ENCODE measurements around the gene ASTN2.

ASTN2 gene

GRCh38 chr9:116812231-116813030 lies 602.4 kb downstream of the ASTN2 start:
- peak; percentile 15 for DNase-seq (ENCODE audit: low spot score)

DNA sequence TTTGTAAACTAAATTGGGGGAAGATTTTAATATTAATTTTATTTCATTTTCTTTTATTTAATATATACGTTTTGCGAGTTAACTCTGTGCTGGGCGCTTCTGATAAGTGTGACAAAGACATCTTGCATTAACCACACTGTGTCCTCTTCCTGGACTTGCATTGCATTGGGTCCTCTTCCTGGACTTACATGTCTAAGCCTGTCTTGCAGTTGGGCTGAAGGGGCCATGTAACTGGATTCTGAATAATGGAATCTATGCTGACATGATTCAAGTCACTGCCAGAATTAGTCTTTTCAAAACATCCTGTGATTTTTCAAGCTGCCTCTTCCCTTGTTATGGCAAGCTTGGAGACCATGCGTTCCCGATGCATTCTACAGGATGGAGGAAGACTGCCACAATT lies 605.2 kb downstream of the ASTN2 start:
- no peak for DNase-seq (ENCODE audit: low spot score)

DNA sequence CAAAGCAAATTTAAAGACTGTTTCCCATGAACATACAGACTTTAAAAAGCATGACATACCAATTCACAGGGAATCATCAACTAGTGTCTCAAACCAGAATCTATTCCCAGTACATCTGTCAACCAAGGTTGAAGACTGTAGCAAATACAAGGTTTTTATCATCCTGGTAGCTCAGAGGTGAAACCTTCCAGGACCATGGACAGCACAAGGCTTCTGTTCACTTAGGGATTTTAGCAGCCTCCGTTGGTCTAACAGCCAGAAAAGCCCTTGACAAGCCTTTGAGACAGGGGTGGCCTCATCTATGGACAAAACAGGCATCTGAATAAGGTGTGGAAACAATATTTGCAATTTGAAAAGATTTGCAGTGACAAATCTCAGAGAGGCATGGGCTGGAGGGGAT lies 608.8 kb downstream of the ASTN2 start:
- DNase-seq (ENCODE audit: low spot score): peak; percentile 59

GRCh38 chr9:116800885-116801284 lies 614.0 kb downstream of the ASTN2 start:
- no peak for DNase-seq (ENCODE audit: low spot score)

DNA sequence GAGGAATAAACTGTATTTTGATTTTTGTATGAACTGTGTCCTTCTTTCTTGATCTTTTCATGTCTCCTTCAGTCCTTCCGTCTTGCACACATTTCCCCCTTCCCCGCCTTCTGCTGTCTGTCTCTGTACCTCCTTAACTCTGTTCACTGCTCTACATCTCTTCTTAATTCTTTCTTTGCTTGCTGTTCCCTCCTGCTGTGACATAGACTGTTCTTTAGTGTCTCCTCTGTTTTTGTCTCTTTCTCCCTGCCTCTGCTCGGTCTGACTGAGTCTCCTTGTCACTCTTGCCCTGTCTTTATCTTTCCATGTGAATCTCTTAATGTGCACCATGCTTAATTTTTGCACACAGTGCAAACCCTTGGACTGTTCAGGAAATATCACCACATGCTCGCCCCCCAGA lies 614.8 kb downstream of the ASTN2 start:
- no peak for DNase-seq (ENCODE audit: low spot score)

DNA sequence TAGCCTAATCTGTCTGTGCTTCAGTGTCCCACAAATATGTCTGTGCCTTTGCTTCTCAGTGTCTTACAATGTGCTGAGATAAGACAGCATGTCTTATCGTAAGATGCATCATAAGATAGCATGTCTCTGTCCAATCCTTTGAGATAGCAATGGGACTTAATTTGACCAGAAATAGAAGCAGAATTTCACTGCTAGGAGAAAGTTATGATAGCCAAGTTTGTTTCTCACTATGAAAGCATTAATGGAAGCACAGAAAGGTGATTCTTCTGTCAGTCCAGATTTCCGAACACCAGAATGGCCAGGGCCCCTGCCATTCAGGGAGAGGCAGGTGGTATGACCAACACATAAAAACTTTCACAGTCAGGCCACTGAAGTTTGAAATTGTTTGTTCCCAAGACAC lies 616.3 kb downstream of the ASTN2 start:
- no peak for DNase-seq (ENCODE audit: low spot score)

GRCh38 chr9:116797276-116797675 lies 617.6 kb downstream of the ASTN2 start:
- no peak for DNase-seq (ENCODE audit: low spot score)

- DNase-seq (ENCODE audit: low spot score): no peak
Observed at GRCh38 chr9:116796669-116797068, 618.2 kb downstream of the ASTN2 start.

GRCh38 chr9:116795821-116796220 lies 619.0 kb downstream of the ASTN2 start:
- DNase-seq (ENCODE audit: low spot score): no peak

GRCh38 chr9:116792271-116792670 lies 622.6 kb downstream of the ASTN2 start:
- no peak for DNase-seq (ENCODE audit: low spot score)

- DNase-seq (ENCODE audit: low spot score): no peak
Observed at GRCh38 chr9:116791326-116791725, 623.5 kb downstream of the ASTN2 start.

DNA sequence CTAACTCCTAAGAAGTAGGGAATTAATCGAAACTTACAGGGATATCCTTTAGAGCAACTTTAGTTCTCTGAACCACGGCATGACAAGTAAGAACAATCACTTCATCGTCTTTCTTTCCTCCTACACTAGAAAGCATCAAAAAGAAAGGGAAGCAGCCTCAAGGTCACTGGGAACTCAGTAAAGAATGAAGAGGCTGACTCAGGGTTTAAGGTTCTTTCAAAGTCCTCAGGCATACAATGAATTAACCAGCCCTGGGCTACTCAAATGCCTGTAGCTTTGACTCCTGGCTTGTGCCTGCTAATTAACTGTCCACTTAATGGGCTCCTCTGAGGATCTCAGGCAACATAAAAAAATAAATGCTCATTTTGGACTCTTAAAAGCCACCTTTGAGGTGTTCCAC lies 625.8 kb downstream of the ASTN2 start:
- no peak for DNase-seq (ENCODE audit: low spot score)

GRCh38 chr9:116786737-116787136 lies 628.1 kb downstream of the ASTN2 start:
- DNase-seq (ENCODE audit: low spot score): no peak

DNA sequence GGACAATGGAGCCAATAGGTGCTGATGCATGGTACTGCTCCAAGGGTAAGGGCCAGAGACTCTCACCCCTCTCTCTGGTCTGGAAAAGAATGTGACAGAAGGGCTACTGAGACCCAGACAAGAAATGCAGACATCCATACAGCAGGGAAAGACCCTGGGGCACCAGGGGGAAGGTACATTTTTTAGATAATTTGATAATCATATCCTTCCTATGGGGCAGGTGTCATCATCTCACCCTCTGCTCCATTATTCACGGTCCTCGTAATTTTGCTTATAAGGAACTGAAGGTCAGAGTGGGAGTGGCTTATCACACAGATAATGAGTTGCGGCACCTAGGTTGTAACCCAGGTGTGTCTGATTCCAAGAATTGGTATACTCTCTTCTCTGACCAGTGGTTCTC lies 637.7 kb downstream of the ASTN2 start:
- no peak for DNase-seq (ENCODE audit: low spot score)

DNA sequence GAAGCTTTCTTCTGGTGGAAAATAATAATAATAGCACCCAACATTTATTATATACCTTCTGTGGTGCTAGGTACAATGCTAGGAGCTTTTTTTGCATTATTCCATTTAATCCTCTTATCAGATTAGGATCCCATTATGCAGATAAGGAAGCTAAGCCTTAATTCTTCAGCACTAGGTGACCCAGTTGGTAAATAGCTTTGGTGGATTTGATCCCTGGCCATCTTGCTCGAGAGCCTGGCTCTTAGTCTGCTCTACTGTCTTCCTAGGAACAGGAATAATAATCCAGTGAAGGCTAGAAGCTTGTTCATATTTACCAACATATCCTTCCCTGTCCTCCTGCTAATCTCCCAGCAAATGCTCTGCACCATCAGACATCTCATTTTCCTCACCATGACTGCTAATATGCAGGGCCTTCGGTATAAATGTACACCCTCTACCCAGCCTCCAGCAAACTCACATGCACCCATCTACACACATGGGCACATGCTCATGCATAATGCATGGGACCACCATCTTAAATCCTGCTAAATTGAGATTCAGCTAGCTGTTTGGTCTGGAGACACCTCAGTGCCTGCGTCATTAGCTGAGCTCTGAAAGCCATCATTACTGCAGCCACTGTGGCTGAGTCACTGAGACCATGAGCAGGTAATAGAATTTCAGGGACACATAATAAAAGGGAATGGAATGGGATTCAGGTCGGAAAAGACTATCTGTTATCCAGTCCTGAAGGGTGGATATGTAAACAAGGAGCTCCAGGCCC lies 640.3 kb downstream of the ASTN2 start:
- DNase-seq (ENCODE audit: low spot score): no peak

- no peak for DNase-seq (ENCODE audit: low spot score)
Observed at GRCh38 chr9:116767219-116767618, 647.6 kb downstream of the ASTN2 start.

DNA sequence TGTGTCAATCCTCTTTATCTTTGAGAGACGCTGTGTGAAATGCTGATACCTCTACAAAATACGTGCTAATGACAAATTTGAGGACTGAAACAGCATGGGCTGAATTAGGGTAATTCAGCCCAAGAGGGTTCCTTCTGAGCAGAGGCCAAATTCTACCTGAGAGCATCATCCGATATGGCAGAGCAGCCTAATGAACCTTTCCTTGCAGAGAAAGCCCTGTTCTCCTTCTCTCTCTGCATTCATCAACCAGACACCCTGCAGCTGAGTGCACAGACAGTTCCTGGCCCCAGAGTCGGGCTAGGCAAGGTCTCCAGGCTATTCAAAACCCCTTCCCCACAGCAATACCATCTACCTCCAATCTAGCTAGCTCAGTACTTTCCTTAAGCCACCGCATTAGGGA lies 649.8 kb downstream of the ASTN2 start:
- DNase-seq (ENCODE audit: low spot score): no peak

GRCh38 chr9:116763770-116764169 lies 651.1 kb downstream of the ASTN2 start:
- DNase-seq (ENCODE audit: low spot score): no peak

DNA sequence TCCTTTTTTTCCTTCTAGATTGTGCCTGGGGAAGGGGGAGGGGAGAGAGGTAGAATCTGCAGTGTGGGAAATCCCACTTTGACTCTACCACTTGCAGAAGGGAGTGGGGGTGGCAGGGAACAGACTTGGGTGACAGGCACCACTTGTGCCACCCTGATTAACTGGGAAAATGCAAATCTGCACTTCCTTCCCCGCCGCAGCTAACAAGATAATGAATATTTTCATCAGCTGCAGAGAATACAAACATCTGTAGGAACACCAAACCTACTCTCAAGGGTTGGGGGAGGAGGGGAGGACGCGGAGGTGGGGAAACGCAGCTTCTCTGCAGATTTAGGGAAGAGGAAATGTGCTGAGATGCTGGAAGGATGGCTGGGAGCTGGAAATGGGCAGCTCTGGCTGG lies 654.2 kb downstream of the ASTN2 start:
- no peak for DNase-seq (ENCODE audit: low spot score)

GRCh38 chr9:116757030-116757429 lies 657.8 kb downstream of the ASTN2 start:
- DNase-seq (ENCODE audit: low spot score): no peak

DNA sequence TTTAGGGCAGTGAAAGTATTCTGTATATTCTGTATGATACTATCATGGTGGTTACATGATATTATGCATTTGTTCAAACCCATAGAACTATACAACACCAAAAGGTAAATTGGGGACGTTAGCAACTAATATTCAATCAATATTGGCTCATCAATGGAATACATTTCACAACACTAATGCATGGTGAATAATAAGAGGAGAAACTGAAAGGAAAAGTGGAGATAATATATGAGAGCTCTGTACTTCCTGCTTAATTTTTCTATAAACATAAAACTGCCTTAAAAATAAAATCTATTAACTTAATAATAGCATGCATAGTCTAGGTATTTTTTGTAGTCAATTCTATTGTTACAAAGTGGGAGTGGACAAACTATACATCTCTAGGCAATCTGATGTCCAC lies 661.5 kb downstream of the ASTN2 start:
- no peak for DNase-seq (ENCODE audit: low spot score)

DNA sequence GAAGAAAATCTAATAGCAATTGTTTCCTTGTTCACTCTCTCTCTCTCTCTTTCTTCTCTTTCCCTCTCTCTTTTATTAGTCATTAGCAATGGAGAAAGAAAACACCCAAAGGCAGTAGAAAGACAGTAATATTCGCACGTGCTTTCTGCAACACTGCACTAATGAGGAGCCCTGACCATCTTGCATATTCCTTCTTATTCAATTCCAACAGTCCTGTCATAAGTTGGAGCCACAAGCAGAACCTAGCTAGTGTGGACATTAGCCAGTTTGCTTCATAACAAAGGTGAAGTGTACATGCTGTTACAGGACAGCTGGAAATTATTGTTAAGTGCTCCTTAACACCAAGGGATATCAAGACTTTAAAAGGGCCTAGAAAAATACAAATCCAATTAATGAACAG lies 664.3 kb downstream of the ASTN2 start:
- no peak for DNase-seq (ENCODE audit: low spot score)

DNA sequence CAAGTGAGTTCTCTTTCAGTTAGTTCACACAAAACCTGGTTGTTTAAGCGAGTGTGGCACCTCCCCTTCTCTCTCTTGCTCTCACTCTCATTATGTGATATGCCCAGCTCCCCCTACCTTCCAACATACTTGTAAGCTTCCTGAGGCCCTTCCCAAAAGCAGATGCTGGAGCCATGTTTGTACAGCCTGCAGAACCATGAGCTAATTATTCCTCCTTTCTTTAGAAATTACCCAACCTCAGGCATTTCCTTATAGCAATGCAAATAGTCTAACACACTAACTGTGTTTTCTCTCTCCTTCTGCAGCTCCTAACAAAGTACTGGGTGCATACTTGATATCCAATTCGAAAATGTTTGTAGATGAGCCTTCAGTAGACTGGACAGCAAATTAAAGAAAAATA lies 665.1 kb downstream of the ASTN2 start:
- DNase-seq (ENCODE audit: low spot score): no peak

GRCh38 chr9:116749176-116749575 lies 665.7 kb downstream of the ASTN2 start:
- DNase-seq (ENCODE audit: low spot score): no peak

Data from RKO (cell line).